ENCODE data around the gene S100A12.
"Not testable (repeated sequence)": the region's sequence is repeated elsewhere in the genome, so short reads cannot be mapped to it uniquely, and the experiment has no call there.

S100A12 gene

GRCh38 chr1:153354515-153355193 lies 20.8 kb downstream of the S100A12 start:
- in situ Hi-C loops (cut with MboI; ENCODE audit: low sequenced_read_pairs), result no loop called here

GRCh38 chr1:153353226-153353947 lies 22.0 kb downstream of the S100A12 start:
- in situ Hi-C loops (cut with MboI; ENCODE audit: low sequenced_read_pairs), result no loop called here

- in situ Hi-C loops (cut with MboI; ENCODE audit: low sequenced_read_pairs), result no loop called here
Measured at GRCh38 chr1:153352523-153352922, 22.9 kb downstream of the S100A12 start.

GRCh38 chr1:153350321-153350957 lies 25.0 kb downstream of the S100A12 start:
- in situ Hi-C loops (cut with MboI; ENCODE audit: low sequenced_read_pairs), result no loop called here

GRCh38 chr1:153349363-153350320 lies 25.8 kb downstream of the S100A12 start:
- in situ Hi-C loops (cut with MboI; ENCODE audit: low sequenced_read_pairs), result no loop called here

GRCh38 chr1:153348511-153349362 lies 26.7 kb downstream of the S100A12 start, which contains the start of gene PGLYRP4:
Gene PGLYRP4 (minus strand): TSS chr1:153348841. CDS start chr1:153347932, 909 bp downstream.
- in situ Hi-C loops (cut with MboI; ENCODE audit: low sequenced_read_pairs), result no loop called here

- in situ Hi-C loops (cut with MboI; ENCODE audit: low sequenced_read_pairs), result no loop called here
Measured at GRCh38 chr1:153347856-153348255, 27.6 kb downstream of the S100A12 start.

GRCh38 chr1:153347049-153347448 lies 28.4 kb downstream of the S100A12 start:
- in situ Hi-C loops (cut with MboI; ENCODE audit: low sequenced_read_pairs), result not testable (repeated sequence)

GRCh38 chr1:153346077-153346723 lies 29.2 kb downstream of the S100A12 start:
- in situ Hi-C loops (cut with MboI; ENCODE audit: low sequenced_read_pairs), result no loop called here

- in situ Hi-C loops (cut with MboI; ENCODE audit: low sequenced_read_pairs), result no loop called here
Measured at GRCh38 chr1:153345187-153346076, 30.0 kb downstream of the S100A12 start.

- in situ Hi-C loops (cut with MboI; ENCODE audit: low sequenced_read_pairs), result no loop called here
Measured at GRCh38 chr1:153344718-153345025, 30.7 kb downstream of the S100A12 start.

GRCh38 chr1:153343811-153344717 lies 31.4 kb downstream of the S100A12 start:
- in situ Hi-C loops (cut with MboI; ENCODE audit: low sequenced_read_pairs), result no loop called here

GRCh38 chr1:153343040-153343681 lies 32.3 kb downstream of the S100A12 start:
- in situ Hi-C loops (cut with MboI; ENCODE audit: low sequenced_read_pairs), result no loop called here

- in situ Hi-C loops (cut with MboI; ENCODE audit: low sequenced_read_pairs), result no loop called here
Measured at GRCh38 chr1:153342178-153342577, 33.2 kb downstream of the S100A12 start.

- in situ Hi-C loops (cut with MboI; ENCODE audit: low sequenced_read_pairs), result no loop called here
Measured at GRCh38 chr1:153341431-153341934, 33.9 kb downstream of the S100A12 start.

- in situ Hi-C loops (cut with MboI; ENCODE audit: low sequenced_read_pairs), result no loop called here
Measured at GRCh38 chr1:153340356-153340755, 35.1 kb downstream of the S100A12 start.

- in situ Hi-C loops (cut with MboI; ENCODE audit: low sequenced_read_pairs), result no loop called here
Measured at GRCh38 chr1:153339802-153340201, 35.6 kb downstream of the S100A12 start.
